Measurements from ENCODE around the gene CDKAL1.

CDKAL1 gene

DNA sequence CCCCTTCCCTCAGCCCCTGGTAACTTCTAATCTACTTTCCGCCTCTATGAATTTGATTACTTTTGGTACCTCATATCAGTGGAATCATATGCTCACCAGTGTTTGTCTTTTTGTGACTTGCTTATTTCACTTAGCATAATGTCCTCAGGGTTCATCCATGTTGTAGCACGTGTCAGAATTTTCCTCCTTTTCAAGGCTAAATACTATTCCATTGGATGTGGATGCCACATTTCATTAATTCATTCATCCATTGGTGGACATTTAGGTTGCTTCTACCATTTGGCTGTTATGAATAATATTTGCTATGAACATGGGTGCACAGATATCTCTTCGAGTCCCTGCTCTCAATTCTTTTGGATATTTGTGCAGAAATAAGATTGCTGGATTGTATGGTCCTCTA is 670.7 kb downstream of the CDKAL1 start:
- no peak for DNase-seq (ENCODE audit: low read depth in 2 of 2)

DNA sequence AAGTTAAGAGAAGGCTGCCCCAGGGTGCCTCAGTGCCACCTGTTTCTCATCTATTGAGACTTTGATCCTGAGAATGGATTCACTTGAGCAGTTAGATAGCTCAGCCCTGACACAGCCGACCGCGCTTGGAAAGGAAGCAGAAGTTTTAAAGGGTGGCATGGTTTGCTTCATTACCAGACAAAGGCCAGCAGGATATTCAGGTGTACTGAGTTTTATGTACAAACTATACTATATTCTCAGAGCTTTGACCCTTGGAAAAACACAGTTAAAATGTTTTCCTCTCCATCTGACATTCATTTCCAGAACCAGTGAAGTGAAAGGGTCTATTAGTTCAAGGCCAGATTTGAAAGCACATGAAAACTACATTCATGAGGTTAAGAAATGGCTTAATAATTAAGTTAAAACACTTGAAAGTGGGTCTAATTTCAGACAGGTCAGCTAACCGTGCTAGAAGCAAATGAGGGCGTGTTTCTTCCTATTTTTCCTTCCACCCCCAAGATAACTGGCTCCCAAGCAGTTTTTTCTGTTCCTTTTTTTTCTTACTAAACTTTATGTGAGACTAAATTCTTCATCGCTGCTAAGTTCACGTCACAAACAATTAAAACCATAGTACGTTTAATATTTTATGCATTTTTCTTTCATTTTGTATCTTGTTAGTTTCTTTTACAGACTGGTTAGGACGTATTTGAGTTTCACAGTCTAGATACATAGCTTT is 674.0 kb downstream of the CDKAL1 start:
- DNase-seq (ENCODE audit: low read depth in 2 of 2): no peak

DNA sequence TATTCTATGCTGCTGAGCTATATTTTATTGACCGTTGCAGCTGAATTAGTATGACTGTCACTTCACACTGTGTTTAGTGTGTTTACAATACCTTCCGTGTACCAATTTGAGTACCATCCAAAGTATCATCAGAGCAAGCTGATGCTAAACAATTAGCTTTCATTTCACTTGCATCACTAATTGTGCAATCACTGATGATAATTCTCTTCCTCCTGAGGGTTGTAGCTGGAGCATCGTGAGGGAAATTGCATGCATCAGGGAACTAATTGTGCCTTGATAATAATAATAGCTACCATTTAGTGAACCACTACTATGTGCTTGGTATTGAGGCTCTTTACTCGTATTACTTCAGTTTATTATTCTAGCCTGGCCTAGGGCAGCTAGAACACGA is 674.5 kb downstream of the CDKAL1 start:
- DNase-seq (ENCODE audit: low read depth in 2 of 2): no peak

DNA sequence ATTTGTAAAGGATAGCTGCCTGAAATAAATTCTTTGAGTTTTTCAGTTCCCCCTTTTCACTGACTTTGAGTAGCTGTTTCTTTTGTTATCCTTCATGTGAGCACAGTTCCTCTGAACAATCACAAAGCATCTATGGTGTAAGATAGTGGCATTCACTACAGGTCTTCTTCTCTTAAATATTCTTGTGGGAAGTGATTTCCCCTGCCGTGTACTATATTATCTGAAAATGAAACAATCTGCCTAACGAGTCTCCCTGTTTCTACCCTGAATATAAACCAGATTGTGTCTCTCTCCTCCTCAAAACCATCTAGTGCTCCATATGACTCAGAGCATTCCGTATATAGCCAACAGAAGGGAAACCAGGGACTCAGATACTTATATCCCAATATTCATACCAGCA is 679.2 kb downstream of the CDKAL1 start:
- no peak for DNase-seq (ENCODE audit: low read depth in 2 of 2)

DNA sequence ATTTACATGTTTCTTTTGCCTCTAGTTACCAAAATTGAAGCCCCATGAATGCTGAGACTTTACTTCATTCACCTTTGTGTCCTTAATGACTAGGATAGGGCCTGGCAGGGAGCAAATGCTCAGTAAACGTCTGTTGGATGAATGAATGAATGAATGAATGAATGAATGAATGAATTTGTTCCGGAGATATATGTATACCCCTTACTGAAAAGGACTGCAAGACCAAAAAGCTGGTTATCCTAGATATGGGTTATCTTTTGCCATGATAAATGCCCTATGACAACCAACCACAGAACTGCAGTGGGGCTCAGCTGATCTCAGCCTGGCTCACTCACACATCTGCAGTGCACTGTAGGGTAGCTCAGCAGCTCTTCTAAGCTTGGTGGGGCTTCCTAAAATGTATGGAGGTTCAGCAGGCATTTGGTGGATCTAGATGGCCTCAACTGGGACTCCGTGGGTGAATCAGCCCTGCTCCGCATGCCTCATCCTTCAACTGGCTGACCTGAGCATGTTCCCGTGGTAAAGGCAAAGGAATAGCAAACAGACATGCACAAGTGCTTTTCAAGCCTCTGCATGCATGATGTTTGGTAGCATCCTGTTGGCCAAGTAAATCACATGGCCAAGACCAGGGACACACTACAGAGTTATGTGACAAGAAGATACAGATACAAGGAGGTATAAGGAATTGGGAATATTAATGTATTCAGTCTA is 680.6 kb downstream of the CDKAL1 start:
- no peak for DNase-seq (ENCODE audit: low read depth in 2 of 2)

DNA sequence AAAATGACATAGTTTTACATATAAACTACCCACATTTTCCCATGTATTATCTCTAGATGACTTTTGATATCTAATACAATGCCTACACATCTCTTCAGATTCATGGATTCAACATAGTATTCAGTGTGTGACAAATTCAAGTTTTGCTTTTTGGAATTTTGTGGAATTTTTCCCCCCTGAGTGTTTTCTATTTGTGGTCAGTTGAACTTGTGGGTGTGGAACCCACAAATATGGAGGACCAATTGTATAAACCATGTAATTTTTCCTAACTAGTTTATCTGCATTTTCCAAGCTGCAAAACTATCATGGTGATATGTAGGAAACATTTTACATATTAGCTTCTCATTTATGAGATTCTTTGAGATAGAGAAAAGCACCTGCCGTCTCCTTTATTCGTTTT is 685.0 kb downstream of the CDKAL1 start:
- no peak for DNase-seq (ENCODE audit: low read depth in 2 of 2)

DNA sequence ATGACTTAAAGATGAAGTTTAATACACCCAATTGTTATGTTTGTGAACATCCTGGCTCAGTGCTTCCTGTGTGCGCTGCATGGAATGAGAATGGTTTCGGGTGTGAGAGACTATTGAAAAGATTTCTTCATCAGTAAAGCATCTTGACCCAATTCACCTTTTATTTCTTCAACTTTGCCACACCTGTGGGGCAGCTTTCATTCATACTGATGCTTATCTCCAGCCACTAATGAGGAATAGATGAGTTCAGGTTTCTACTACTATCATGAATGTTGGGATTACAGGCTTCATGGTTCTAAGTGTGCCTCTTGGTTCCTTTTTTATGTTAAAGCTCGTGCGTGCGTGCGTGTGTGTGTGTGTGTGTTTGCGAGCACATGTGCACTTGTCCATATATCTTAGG is 685.6 kb downstream of the CDKAL1 start:
- DNase-seq (ENCODE audit: low read depth in 2 of 2): no peak

DNA sequence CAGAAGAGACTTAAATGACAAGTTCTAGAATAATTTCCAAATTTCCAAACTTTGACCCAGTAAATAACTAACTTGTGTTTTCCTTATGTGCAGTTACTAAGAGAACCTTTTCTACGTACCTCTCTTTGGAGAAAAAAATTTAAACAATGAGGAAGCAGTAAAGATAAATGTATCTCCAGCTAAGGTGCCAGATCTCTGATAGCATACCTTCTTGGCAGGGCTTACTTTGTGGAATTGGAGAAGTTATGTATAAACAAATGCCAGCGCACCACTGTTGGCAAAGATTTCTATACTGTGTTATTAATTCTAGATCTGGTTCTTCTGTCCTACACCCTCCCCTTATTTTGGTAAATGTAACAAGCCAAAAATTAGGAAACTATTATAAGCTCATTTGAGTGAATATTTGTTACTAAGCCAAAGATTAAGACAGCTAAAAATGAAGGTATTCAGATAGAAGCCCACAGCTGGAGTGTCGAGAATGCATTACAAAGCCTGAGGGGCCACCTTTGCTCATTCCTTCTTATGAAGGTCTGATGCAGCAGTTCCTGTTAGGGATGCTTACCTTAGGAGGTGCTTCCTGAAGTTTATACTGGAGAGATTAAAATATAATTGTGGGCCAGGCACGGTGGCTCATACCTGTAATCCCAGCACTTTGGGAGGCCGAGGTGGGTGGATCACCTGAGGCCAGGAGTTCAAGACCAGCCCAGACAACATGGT is 686.2 kb downstream of the CDKAL1 start:
- DNase-seq (ENCODE audit: low read depth in 2 of 2): no peak

DNA sequence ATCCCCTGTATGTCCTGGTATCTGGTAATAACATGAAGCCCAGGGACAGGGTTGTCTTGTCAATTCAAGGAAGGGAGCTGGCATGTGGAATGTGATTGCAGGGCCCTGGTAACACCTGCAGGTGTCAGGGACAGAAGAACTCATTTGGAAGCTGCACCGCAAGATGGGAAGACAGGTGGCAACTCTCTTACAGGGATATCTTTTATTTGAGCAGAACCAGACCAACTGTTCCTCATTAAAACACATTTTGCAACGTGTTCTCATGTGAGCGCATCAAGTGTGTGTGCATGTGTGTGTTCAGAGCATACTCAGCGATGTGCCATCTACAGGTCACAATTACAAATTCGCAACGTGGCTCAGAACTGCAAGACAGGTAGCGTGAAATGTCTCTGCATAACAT is 688.4 kb downstream of the CDKAL1 start:
- no peak for DNase-seq (ENCODE audit: low read depth in 2 of 2)

DNA sequence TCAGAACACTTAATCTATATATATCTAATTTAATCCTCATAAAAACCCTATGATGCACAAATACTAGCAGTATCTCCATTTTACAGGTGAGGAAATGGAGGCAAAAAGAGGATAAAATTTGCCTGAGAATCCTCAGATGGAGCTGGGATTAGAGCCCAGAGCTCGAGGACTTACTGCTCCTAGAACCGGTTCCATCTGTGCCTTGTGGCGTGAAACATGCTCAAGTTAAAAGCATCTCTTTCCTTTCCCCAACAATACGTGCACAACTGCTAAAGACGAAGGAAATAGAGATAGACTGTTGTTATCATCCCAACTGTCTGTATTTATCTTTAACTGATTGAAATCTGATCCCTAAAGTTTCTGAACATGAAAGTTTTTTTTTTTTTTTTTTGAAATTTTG is 691.7 kb downstream of the CDKAL1 start:
- no peak for DNase-seq (ENCODE audit: low read depth in 2 of 2)

DNA sequence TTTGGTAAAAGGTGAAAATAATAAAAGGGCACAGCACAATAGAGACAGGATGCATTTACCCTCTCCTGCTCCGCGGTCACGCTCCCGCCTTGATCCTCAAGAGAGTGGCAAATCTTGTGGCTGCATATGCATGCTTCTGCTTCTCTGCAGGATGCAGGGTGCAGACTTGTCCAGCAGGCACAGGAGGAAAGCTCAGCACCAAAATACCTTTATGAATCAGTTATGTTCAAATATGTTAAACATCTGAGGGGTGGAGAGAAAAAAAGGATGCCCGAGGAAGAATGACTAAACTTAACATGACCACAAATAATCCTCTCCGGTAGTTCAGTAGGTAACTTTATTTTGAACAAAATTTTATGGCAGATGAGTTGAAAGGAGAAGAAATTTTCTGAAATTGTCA is 693.2 kb downstream of the CDKAL1 start:
- no peak for DNase-seq (ENCODE audit: low read depth in 2 of 2)

DNA sequence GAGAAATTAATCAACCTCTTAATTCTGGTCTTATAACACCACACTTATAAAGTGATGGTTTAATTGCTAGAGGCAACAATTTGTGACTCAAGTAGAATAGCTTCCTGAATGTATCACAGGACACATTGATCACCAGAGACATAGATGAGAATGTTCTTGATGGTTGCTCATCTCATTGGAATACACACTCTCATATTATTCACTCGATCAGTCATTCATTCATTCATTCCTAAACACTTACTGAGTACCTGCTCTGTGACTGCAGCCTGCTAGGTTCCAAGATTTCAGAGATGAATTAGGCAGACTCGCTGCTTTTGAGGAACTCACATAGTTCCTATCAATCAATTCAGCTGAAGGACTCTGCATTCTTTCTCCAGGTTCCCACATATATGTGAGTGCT is 694.2 kb downstream of the CDKAL1 start:
- no peak for DNase-seq (ENCODE audit: low read depth in 2 of 2)

DNA sequence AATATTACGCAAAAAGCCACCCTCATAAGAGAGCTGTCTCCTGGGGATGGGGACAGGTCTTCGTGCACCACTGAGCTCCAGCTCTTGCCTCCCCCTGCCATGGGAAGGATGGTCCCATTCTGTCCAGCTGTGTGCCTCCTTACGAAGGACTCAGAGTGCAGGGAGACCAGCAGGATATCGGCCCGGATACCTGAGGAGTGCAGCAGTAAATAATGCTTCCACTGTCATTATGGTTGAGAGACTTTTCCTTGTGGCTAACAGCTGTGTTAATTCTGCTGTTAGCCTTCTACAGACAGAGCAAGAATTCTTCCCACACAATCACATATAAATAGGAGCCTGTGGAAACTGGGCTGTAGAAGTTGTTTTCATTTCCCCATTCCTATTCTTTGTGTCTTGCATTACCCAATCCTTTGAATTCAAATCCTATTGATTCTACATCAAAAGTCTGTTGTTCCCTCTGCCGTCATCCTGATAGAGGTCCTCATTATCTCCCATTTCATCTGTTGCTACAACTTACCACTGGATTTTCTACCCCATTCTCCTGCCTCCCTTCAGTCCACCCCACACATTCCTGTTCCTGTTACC is 694.7 kb downstream of the CDKAL1 start:
- DNase-seq (ENCODE audit: low read depth in 2 of 2): no peak

DNA sequence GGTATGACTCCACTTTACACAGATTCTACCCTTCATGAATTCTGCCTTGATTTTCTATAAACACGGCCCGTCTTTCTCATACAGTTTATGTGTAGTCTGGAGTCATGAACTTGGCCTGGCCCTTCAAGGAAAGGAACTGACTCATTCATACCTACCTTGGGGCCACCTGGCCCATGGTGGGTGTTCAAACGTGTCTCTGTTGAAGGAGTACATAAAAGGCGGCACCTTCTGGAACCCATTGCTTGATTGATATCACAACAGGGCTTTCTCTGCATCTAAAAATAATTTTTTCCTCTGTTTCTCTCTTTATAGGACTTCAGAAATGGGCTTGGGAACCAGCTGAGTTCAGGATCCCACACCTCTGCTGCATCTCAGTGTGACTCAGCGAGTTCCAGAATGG is 696.3 kb downstream of the CDKAL1 start:
- DNase-seq (ENCODE audit: low read depth in 2 of 2): no peak

DNA sequence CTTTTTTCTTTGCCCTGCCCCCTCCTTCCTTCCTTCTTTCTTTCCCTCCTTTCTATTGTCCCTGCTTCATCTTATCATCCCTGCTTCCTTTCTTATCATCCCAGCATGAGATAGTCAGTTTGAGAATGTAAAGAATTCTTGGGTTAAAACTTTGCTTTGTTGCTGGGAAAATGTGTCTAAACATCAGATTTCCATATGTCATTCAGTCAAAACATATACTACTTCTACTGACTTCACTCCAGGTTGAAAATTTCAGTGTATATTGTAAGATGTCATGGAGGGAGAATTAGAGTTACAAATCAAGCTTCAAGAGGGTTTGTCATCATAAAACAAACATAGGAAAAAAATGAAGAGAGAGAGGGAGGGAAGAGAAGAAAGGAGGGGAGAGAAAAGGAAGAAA is 700.9 kb downstream of the CDKAL1 start:
- DNase-seq (ENCODE audit: low read depth in 2 of 2): no peak

DNA sequence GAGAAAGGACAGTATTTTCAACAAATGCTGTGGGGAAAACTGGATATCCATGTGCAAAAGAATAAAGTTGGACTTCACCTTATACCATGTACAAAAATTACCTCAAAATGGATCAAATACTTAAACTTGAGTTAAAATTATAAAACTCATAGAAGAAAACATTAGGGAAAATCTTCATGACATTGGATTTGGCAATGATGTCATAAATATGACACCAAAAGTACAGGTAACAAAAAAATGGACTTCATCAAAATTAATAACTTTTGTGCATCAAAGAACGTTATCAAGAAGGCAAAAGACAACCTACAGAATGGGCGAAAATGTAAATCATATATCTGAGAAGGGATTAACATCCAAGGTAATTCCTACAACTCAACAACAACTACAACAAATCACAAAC is 704.0 kb downstream of the CDKAL1 start:
- no peak for DNase-seq (ENCODE audit: low read depth in 2 of 2)

DNA sequence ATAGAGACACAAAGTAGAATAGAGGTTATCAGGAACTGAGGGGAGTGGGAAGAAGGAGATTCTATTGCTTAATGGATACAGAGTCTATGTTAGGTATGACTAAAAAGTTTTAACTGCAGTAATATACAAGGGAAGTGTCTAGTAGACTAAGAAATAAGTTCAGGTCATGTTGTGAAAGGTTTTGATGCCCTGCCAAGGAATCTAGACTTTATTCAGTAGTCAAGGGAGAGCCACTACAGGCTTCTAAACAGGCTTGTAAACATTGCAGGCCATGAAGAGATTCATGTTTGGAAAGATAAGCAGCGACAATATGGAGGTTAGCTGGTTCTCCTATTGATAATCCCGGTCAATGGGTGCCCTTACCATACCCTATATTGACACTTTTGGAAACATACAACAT is 706.5 kb downstream of the CDKAL1 start:
- no peak for DNase-seq (ENCODE audit: low read depth in 2 of 2)

DNA sequence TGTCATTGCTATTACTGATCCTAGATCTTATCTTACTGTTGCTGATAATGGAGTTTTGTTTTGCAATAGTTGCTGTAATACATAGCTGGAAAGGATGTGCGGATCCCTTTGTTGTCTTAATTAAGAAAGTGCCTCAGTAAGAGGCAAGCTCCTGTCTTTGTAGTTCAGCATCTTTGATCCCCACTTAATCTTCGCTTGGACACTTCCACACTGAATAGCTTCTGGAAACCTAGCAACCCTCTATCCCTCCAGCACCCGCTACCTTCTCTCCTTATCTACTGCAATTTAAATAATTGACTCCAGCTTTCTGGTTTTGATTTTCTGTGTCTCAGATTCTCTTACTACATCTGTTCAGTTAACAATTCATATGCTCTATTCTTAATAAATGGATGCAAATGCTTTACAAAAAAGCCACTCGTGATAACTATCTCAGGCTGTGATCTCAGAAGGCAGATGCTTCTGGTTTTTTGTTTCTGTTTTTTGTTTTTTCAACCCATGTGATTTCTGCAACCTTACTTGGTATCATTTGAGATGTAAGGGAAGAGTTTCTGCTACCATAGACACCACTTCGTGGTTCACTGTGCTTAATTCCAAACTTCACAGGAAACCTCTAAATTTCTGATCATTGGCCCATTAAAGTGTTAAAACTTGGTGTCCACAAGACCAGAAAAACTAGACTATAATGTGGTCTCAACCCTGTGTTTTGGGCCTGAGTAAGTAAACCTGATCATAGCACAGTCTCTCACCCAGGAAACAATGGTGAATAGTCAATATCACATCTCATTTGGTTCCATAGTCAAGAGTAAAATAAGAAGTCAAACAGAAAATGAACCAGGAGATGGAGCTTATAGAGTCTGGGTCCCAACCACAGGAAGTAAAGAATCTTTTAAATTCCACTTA is 707.2 kb downstream of the CDKAL1 start:
- DNase-seq (ENCODE audit: low read depth in 2 of 2): no peak

DNA sequence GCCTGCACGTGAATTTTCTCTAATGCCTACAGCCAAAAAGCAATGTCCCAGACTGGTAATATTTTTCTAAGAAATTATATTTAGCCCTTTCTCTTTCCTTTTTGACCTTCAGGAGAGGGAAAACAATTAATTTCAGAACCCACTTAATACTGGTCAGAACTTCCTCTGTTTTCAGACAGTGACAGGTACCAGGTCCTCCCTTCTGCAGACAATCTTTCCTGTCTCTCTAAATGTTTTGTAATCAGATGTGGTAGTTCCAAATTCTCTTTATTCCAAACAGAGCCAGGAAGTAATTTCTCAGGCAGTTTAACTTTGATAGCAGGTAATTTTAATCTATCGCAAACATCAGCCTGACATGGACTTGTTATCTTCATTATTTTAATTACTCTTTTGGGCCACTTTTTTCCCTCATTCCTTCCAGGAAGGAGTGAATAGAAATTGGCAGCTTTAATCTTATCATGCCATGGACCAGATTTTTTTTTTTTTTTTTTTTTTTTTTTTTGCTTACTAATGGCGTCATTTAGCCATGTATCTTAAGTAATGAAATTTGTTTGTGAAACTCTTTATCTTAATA is 710.7 kb downstream of the CDKAL1 start:
- no peak for DNase-seq (ENCODE audit: low read depth in 2 of 2)

DNA sequence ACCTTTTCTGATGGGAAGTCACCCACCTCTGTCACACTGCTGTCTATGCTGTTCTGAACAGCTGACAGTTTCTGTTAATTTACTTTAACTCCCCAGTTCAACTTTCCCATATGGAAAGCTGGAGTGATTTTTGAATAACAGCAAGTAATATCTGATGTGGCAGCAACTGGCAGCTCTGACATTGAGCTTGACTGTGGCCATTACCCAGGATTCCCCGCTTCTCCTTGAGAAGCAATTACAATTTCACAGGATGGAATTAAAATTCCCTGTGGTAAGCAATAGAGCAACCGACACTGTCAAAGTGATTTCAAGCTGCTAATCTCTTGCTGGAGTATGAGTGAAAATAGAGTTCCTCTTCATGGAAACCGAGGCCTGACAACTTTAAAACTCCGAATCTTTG is 711.2 kb downstream of the CDKAL1 start:
- DNase-seq (ENCODE audit: low read depth in 2 of 2): no peak

DNA sequence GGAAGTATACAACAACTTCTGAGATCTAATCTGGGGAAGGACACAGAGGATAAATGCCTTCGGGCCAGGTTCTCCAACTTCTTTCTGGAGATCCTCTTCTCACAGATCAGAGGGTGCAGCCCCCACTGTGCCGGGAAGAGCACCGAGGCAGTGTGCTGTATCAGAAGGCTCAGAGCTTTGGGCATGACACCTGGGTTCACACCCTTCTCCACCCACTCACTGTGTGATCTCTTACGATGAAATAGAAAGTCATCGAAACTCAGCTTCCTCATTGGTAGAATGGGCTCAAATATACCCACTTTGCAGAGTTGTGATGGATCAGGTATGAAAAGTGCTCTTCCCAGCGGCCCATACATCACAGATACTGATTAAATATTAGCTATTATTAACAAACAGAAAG is 711.8 kb downstream of the CDKAL1 start:
- no peak for DNase-seq (ENCODE audit: low read depth in 2 of 2)

Data from stimulated activated CD8-positive, alpha-beta memory T cell treated with anti-CD3 and anti-CD28 coated beads, Interleukin-7, amount 100 ng/mL, for 4 hours (primary cell).